OCI-LY3 (cell line): ENCODE data around the gene MED9.

Experiments
- EZH2phosphoT487 ChIP-seq: fragments of 200-600 bp; shearing (Covaris generic); IDR thresholded peaks from 2 replicates; pipeline ENCODE4 v1.6.1; 2018; ENCODE audit warnings: antibody characterized with exemption, mixed run types, low read depth
- TF ChIP-seq, protein P1 (sequence below): fragments of 200-600, 300-600 bp; sonication (generic); IDR thresholded peaks from 2 replicates; pipeline ENCODE4 v1.5.1; 2014; ENCODE audit warnings: antibody characterized with exemption, low read length, low read depth

DNA sequence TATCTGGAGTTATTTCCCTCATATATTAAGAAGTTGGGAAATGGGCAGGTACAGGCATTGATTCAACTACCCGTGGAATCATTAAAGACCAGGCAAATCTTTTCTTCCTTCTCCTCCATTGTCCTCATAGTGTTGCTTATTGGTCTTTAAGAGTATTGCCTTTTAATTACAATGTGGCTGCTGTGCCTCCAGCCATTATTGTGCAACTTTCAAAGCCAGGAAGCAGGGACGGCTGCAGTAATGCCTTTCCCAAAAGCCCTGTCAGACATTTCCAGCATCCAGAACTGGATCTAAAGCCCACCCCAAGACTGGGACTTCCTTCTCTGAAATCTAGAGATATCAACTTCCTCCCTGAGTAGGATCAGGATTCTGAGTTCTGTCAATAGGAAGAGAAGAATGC is 42.3 kb upstream of the MED9 start:
- TF ChIP-seq, protein P1, sequence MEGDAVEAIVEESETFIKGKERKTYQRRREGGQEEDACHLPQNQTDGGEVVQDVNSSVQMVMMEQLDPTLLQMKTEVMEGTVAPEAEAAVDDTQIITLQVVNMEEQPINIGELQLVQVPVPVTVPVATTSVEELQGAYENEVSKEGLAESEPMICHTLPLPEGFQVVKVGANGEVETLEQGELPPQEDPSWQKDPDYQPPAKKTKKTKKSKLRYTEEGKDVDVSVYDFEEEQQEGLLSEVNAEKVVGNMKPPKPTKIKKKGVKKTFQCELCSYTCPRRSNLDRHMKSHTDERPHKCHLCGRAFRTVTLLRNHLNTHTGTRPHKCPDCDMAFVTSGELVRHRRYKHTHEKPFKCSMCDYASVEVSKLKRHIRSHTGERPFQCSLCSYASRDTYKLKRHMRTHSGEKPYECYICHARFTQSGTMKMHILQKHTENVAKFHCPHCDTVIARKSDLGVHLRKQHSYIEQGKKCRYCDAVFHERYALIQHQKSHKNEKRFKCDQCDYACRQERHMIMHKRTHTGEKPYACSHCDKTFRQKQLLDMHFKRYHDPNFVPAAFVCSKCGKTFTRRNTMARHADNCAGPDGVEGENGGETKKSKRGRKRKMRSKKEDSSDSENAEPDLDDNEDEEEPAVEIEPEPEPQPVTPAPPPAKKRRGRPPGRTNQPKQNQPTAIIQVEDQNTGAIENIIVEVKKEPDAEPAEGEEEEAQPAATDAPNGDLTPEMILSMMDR: no peak
- no peak for TF ChIP-seq EZH2phosphoT487
